ENCODE measurements around the gene HPGD.

The HPGD gene

DNA sequence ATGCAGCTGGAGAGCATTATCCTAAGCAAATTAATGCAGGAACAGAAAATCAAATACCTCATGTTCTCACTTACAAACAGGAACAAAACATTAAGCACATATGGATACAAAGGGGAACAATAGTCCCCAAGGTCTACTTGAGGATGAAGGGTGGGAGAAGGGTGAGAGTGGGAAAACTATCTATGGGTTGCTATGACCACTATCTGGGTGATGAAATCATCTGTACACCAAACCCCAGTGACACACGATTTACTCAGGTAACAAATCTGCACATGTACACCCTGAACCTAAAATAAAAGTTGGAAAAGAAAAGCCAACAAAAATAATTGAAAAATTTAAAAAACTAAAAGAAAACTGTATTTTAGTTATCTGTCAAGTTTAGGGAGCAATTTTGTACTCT, 5.9 kb downstream of the HPGD start:
- no peak for TF ChIP-seq CEBPB (IDR thresholded peaks at IDR 0.05)
- TF ChIP-seq, protein P1, sequence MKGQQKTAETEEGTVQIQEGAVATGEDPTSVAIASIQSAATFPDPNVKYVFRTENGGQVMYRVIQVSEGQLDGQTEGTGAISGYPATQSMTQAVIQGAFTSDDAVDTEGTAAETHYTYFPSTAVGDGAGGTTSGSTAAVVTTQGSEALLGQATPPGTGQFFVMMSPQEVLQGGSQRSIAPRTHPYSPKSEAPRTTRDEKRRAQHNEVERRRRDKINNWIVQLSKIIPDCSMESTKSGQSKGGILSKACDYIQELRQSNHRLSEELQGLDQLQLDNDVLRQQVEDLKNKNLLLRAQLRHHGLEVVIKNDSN (IDR thresholded peaks at IDR 0.05) = no peak
- TF ChIP-seq, protein P2, sequence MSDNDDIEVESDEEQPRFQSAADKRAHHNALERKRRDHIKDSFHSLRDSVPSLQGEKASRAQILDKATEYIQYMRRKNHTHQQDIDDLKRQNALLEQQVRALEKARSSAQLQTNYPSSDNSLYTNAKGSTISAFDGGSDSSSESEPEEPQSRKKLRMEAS (IDR thresholded peaks at IDR 0.05) = no peak
- TF ChIP-seq RAD21 (IDR thresholded peaks at IDR 0.05; ENCODE audit: low read depth) = no peak
- no peak for TF ChIP-seq CREB1 (IDR thresholded peaks at IDR 0.05; ENCODE audit: low read depth)
- no peak for TF ChIP-seq ZBTB7A (IDR thresholded peaks at IDR 0.05; ENCODE audit: low read depth)
- no peak for TF ChIP-seq TEAD4 (IDR thresholded peaks at IDR 0.05)
- no peak for TF ChIP-seq YY1 (IDR thresholded peaks at IDR 0.05; ENCODE audit: low read depth)
- TF ChIP-seq EP300 (IDR thresholded peaks at IDR 0.05; ENCODE audit: borderline replicate concordance) = no peak
- TF ChIP-seq EGR1 (IDR thresholded peaks at IDR 0.05) = no peak
- TF ChIP-seq, protein P3, sequence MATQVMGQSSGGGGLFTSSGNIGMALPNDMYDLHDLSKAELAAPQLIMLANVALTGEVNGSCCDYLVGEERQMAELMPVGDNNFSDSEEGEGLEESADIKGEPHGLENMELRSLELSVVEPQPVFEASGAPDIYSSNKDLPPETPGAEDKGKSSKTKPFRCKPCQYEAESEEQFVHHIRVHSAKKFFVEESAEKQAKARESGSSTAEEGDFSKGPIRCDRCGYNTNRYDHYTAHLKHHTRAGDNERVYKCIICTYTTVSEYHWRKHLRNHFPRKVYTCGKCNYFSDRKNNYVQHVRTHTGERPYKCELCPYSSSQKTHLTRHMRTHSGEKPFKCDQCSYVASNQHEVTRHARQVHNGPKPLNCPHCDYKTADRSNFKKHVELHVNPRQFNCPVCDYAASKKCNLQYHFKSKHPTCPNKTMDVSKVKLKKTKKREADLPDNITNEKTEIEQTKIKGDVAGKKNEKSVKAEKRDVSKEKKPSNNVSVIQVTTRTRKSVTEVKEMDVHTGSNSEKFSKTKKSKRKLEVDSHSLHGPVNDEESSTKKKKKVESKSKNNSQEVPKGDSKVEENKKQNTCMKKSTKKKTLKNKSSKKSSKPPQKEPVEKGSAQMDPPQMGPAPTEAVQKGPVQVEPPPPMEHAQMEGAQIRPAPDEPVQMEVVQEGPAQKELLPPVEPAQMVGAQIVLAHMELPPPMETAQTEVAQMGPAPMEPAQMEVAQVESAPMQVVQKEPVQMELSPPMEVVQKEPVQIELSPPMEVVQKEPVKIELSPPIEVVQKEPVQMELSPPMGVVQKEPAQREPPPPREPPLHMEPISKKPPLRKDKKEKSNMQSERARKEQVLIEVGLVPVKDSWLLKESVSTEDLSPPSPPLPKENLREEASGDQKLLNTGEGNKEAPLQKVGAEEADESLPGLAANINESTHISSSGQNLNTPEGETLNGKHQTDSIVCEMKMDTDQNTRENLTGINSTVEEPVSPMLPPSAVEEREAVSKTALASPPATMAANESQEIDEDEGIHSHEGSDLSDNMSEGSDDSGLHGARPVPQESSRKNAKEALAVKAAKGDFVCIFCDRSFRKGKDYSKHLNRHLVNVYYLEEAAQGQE (IDR thresholded peaks at IDR 0.05; ENCODE audit: low read depth) = no peak
- TF ChIP-seq FOXM1 (IDR thresholded peaks at IDR 0.05; ENCODE audit: borderline replicate concordance, low read depth) = no peak
- no peak for TF ChIP-seq TAF1 (IDR thresholded peaks at IDR 0.05; ENCODE audit: low read depth)
- no peak for TF ChIP-seq TCF12 (IDR thresholded peaks at IDR 0.05; ENCODE audit: low read depth)
- TF ChIP-seq NFIC (IDR thresholded peaks at IDR 0.05) = no peak

DNA sequence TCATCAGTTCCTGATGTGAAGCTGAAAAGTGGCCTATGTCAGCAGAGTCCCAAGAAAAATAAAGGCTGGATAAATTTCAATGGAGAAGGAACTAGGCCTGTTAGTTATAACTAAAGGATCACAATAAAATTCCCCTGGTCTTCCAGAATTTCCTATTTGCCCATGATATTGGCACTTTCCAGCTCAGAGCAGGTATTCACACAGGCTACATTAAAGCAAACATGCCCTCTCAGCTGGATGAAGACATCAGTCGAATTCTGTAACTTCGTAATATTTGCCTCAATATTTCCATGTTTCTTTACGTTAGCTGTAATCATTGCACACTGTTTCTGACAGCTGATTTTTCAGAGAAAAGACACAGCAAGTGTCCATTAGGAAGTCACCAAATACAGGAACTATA, 9.5 kb downstream of the HPGD start:
- TF ChIP-seq ZBTB7A (IDR thresholded peaks at IDR 0.05; ENCODE audit: low read depth) (no peak), NFIC (IDR thresholded peaks at IDR 0.05) (no peak), TAF1 (IDR thresholded peaks at IDR 0.05; ENCODE audit: low read depth) (no peak), TEAD4 (IDR thresholded peaks at IDR 0.05) (no peak), EP300 (IDR thresholded peaks at IDR 0.05; ENCODE audit: borderline replicate concordance) (no peak), RAD21 (IDR thresholded peaks at IDR 0.05; ENCODE audit: low read depth) (no peak), CREB1 (IDR thresholded peaks at IDR 0.05; ENCODE audit: low read depth) (no peak), YY1 (IDR thresholded peaks at IDR 0.05; ENCODE audit: low read depth) (no peak), CEBPB (IDR thresholded peaks at IDR 0.05) (no peak), TCF12 (IDR thresholded peaks at IDR 0.05; ENCODE audit: low read depth) (no peak), FOXM1 (IDR thresholded peaks at IDR 0.05; ENCODE audit: borderline replicate concordance, low read depth) (no peak), EGR1 (IDR thresholded peaks at IDR 0.05) (no peak)
- TF ChIP-seq, protein P2 (IDR thresholded peaks at IDR 0.05) = no peak
- TF ChIP-seq, protein P3 (IDR thresholded peaks at IDR 0.05; ENCODE audit: low read depth) = no peak
- TF ChIP-seq, protein P1 (IDR thresholded peaks at IDR 0.05) = no peak

DNA sequence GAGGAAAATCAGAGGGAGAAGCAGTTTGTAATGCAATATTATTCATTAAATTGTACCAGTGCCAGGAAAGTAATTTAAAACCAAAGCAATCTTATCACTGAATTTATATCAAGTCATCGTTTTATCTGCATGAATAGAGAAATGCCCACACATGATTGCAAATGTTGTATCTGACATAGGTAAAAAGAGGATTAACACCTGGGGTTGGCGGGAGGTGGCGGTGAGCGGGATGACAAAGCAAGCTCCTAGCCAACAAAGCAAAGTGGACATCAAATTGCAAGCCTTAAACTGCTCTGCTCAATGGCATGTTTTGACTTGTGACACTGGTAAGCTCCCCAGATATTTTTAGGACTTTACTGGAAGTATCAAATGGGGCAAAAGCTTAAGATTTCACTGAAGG, 16.4 kb downstream of the HPGD start:
- no peak for TF ChIP-seq TEAD4 (IDR thresholded peaks at IDR 0.05)
- TF ChIP-seq TAF1 (IDR thresholded peaks at IDR 0.05; ENCODE audit: low read depth) = no peak
- TF ChIP-seq, protein P3 (IDR thresholded peaks at IDR 0.05; ENCODE audit: low read depth) = no peak
- no peak for TF ChIP-seq CREB1 (IDR thresholded peaks at IDR 0.05; ENCODE audit: low read depth)
- TF ChIP-seq, protein P1 (IDR thresholded peaks at IDR 0.05) = no peak
- TF ChIP-seq NFIC (IDR thresholded peaks at IDR 0.05) = no peak
- no peak for TF ChIP-seq CEBPB (IDR thresholded peaks at IDR 0.05)
- no peak for TF ChIP-seq FOXM1 (IDR thresholded peaks at IDR 0.05; ENCODE audit: borderline replicate concordance, low read depth)
- no peak for TF ChIP-seq EP300 (IDR thresholded peaks at IDR 0.05; ENCODE audit: borderline replicate concordance)
- no peak for TF ChIP-seq RAD21 (IDR thresholded peaks at IDR 0.05; ENCODE audit: low read depth)
- TF ChIP-seq EGR1 (IDR thresholded peaks at IDR 0.05) = no peak
- TF ChIP-seq, protein P2 (IDR thresholded peaks at IDR 0.05) = no peak
- no peak for TF ChIP-seq ZBTB7A (IDR thresholded peaks at IDR 0.05; ENCODE audit: low read depth)
- no peak for TF ChIP-seq YY1 (IDR thresholded peaks at IDR 0.05; ENCODE audit: low read depth)
- TF ChIP-seq TCF12 (IDR thresholded peaks at IDR 0.05; ENCODE audit: low read depth) = no peak
